ENCODE results near the gene NSUN5. TPM values are rescaled to one million over a fixed set of nuclear protein-coding genes. Genes with fewer than 3 reads are reported as not detected.
"Not testable (repeated sequence)": the region's sequence is repeated elsewhere in the genome, so short reads cannot be mapped to it uniquely, and the experiment has no call there.

The NSUN5 gene
- total RNA-seq, 1 donor from 2014 or later, result 1.7 TPM

GRCh38 chr7:73297235-73297634, 11.4 kb downstream of the NSUN5 start:
- DNase-seq (ENCODE audit: low read depth in 2 of 2), result not testable (repeated sequence)

GRCh38 chr7:73277210-73277609, 31.4 kb downstream of the NSUN5 start:
- not testable (repeated sequence) for DNase-seq (ENCODE audit: low read depth in 2 of 2)

GRCh38 chr7:73267813-73268212, 40.8 kb downstream of the NSUN5 start:
- not testable (repeated sequence) for DNase-seq (ENCODE audit: low read depth in 2 of 2)

- not testable (repeated sequence) for DNase-seq (ENCODE audit: low read depth in 2 of 2)
Measured at GRCh38 chr7:73266719-73267368, 41.8 kb downstream of the NSUN5 start.

- not testable (repeated sequence) for DNase-seq (ENCODE audit: low read depth in 2 of 2)
Measured at GRCh38 chr7:73262416-73262815, 46.2 kb downstream of the NSUN5 start.

Other genes with a start within 250 kb of the NSUN5 start
- gene SPDYE9, start 222.8 kb downstream of the NSUN5 start, total RNA-seq, result not detected in 2 replicates
- not detected in 2 replicates for gene TRIM50, start 19.3 kb upstream of the NSUN5 start, total RNA-seq
- not detected in 2 replicates for gene FKBP6, start 19.3 kb upstream of the NSUN5 start, total RNA-seq
- gene FZD9, start 125.0 kb upstream of the NSUN5 start, total RNA-seq, result 4.4 and 11.0 TPM in 2 replicates
- gene BAZ1B, start 213.5 kb upstream of the NSUN5 start, total RNA-seq, result 37.2 and 37.3 TPM in 2 replicates
- 21.3 and 24.9 TPM in 2 replicates for gene BCL7B, start 248.9 kb upstream of the NSUN5 start, total RNA-seq

Data from dermis microvascular lymphatic vessel endothelial cell (primary cell).